ENCODE results near the gene ZNF778. TPM values are rescaled to one million over a fixed set of nuclear protein-coding genes. Genes with fewer than 3 reads are reported as not detected.

The ZNF778 gene
- total RNA-seq, 1 experiment from 2014 or later: 31.2 TPM

GRCh38 chr16:89217388-89218191 is at the start of gene ZNF778 (continued):
- TF ChIP-seq MLX (CRISPR knock-in tag; IDR thresholded peaks at IDR 0.05) (no peak), RORB (CRISPR knock-in tag; IDR thresholded peaks at IDR 0.05) (no peak), ZNF263 (CRISPR knock-in tag; IDR thresholded peaks at IDR 0.05; ENCODE audit: low read depth) (0 out of 2 replicates have a peak, but pooled peaks have one; percentile 17), TCF7 (CRISPR knock-in tag; IDR thresholded peaks at IDR 0.05; ENCODE audit: low read depth) (no peak), GTF2I (CRISPR knock-in tag; conservative IDR thresholded peaks at IDR 0.05) (no peak), HMGXB4 (CRISPR knock-in tag; IDR thresholded peaks at IDR 0.05) (peak; percentile 69; the same call in 1 of the 2 replicates), KAT7 (CRISPR knock-in tag; IDR thresholded peaks at IDR 0.05; ENCODE audit: borderline replicate concordance) (no peak), FOXK1 (CRISPR knock-in tag; IDR thresholded peaks at IDR 0.05) (peak; percentile 78; the same call in 1 of the 2 replicates), USF1 (CRISPR knock-in tag; IDR thresholded peaks at IDR 0.05) (0 out of 2 replicates have a peak, but pooled peaks have one; percentile 16), ZNF423 (CRISPR knock-in tag; IDR thresholded peaks at IDR 0.05) (no peak), ZBTB43 (CRISPR knock-in tag; IDR thresholded peaks at IDR 0.05) (0 out of 2 replicates have a peak, but pooled peaks have one; percentile 49), AFF4 (CRISPR knock-in tag; IDR thresholded peaks at IDR 0.05; ENCODE audit: borderline replicate concordance) (no peak), OVOL2 (CRISPR knock-in tag; IDR thresholded peaks at IDR 0.05; ENCODE audit: borderline replicate concordance) (no peak), CDX4 (CRISPR knock-in tag; IDR thresholded peaks at IDR 0.05; ENCODE audit: borderline replicate concordance) (no peak), ZNF396 (CRISPR knock-in tag; IDR thresholded peaks at IDR 0.05; ENCODE audit: borderline replicate concordance) (no peak), ZNF232 (CRISPR knock-in tag; IDR thresholded peaks at IDR 0.05) (no peak), PRRX2 (CRISPR knock-in tag; IDR thresholded peaks at IDR 0.05) (no peak), ZNF121 (CRISPR knock-in tag; IDR thresholded peaks at IDR 0.05) (no peak), ATF6 (CRISPR knock-in tag; IDR thresholded peaks at IDR 0.05) (0 out of 2 replicates have a peak, but pooled peaks have one; percentile 74), MXD4 (CRISPR knock-in tag; IDR thresholded peaks at IDR 0.05; ENCODE audit: borderline replicate concordance) (no peak), USF2 (CRISPR knock-in tag; IDR thresholded peaks at IDR 0.05) (no peak), EMX1 (CRISPR knock-in tag; IDR thresholded peaks at IDR 0.05) (no peak), NR1H2 (CRISPR knock-in tag; IDR thresholded peaks at IDR 0.05) (no peak), E2F5 (CRISPR knock-in tag; IDR thresholded peaks at IDR 0.05) (no peak; the same call in 1 of the 2 replicates), SMAD3 (CRISPR knock-in tag; IDR thresholded peaks at IDR 0.05; ENCODE audit: borderline replicate concordance) (no peak), ZBTB21 (CRISPR knock-in tag; IDR thresholded peaks at IDR 0.05; ENCODE audit: borderline replicate concordance) (no peak)
